ENCODE data around the gene TMA7B. TPM values are rescaled to one million over a fixed set of nuclear protein-coding genes. Genes with fewer than 3 reads are reported as not detected.

TMA7B gene
- total and polyA plus RNA-seq, 2 of the 4 experiments (the other 2 are of a cell fraction) = not detected

DNA sequence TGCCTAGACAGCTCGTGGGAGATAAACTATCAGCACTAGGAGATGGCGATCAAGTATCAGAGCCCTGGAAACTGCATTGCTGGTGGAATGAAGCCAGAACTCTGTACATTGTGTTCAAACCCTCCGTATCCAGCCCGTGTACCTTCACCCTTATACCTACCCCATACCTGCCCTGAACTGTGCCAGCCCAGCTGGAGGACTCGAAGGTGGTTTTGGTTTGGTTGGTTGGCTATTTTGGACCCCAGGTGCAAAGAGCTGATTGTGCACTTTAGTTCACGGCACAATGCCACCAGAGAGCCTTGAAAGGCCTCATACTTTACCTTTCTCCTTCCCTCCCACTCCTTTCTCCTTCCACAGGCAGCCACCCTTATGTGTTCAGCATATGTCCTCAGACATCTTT lies 50.5 kb downstream of the TMA7B start:
- Histone ChIP-seq H2BK5ac (ENCODE audit: low read depth, low read length, poor library complexity, severe bottlenecking) (no peak overlapping the region), H2AK9ac (replicated peaks; ENCODE audit: low read depth, low read length, poor library complexity) (no peak overlapping the region), H3K27ac (ENCODE audit: insufficient read depth, low read length) (no peak overlapping the region), H4K8ac (ENCODE audit: low read depth in 2 of 2, low read length in 2 of 2) (no peak overlapping the region), H3K23ac (ENCODE audit: low read depth, low read length) (no peak overlapping the region), H4K91ac (ENCODE audit: insufficient read depth, low read depth, low read length) (no peak overlapping the region), H4K5ac (ENCODE audit: low read depth, low read length) (no peak overlapping the region), H2BK15ac (ENCODE audit: low read depth, low read length) (no peak overlapping the region), H2BK20ac (ENCODE audit: low read depth, low read length) (no peak overlapping the region), H3K4me2 (ENCODE audit: low read depth, low read length) (no peak overlapping the region), H2BK120ac (ENCODE audit: low read depth, low read length) (no peak overlapping the region), H3K56ac (ENCODE audit: extremely low read depth, insufficient read depth, low read length) (no peak overlapping the region), H3K9me1 (ENCODE audit: insufficient read depth, low read length) (no peaks in the 10 kb centered on the region), H4K20me1 (ENCODE audit: insufficient read depth, low read length) (no peaks in the 10 kb centered on the region), H3K79me1 (ENCODE audit: low read depth in 1 of 2, low read length in 2 of 2) (no peaks in the 10 kb centered on the region), H3K18ac (ENCODE audit: low read depth, low read length) (no peak overlapping the region), H3K4me1 (ENCODE audit: control insufficient read depth, insufficient read depth, low read length) (no peaks in the 10 kb centered on the region), H3K14ac (replicated peaks; ENCODE audit: low read depth, low read length) (no peak overlapping the region), H3K4ac (ENCODE audit: low read depth, low read length) (no peak overlapping the region), H3K9me3 (ENCODE audit: control insufficient read depth, insufficient read depth, low read length) (no peaks in the 10 kb centered on the region), H3K36me3 (ENCODE audit: control insufficient read depth, insufficient read depth, low read length) (no peaks in the 10 kb centered on the region), H3K27me3 (ENCODE audit: control insufficient read depth, insufficient read depth, low read length) (peaks cover 62% of the 10 kb centered on the region), H3K9ac (ENCODE audit: low read depth, low read length) (no peak overlapping the region), H2AK5ac (ENCODE audit: low read depth, low read length) (no peak overlapping the region), H3K4me3 (ENCODE audit: insufficient read depth, low read depth, low read length) (no peak overlapping the region), H2AFZ (replicated peaks; ENCODE audit: low read length, poor library complexity) (no peak overlapping the region)
- dilution Hi-C loops (cut with HindIII; ENCODE audit: low sequenced_read_pairs, unreplicated experiment) (no loop called here), intact Hi-C loops (cut with micrococcal nuclease) (no loop called here), in situ Hi-C loops (cut with MboI; ENCODE audit: low sequenced_read_pairs) (no loop called here)
- POLR2A ChIA-PET (ENCODE audit: unreplicated experiment) = no interaction called here
- no TSS peak for BruUV-seq (replicated peaks)
- CTCF ChIA-PET = no interaction called here
- no peak for ATAC-seq (ENCODE audit: low read depth)
- no peak for TF ChIP-seq CEBPB (IDR thresholded peaks at IDR 0.05; ENCODE audit: low read depth, low read length)
- TF ChIP-seq FOS (IDR thresholded peaks at IDR 0.05; ENCODE audit: low read depth, low read length) = no peak
- peak; percentile 32; the same call in 1 of the 2 replicates for TF ChIP-seq MAFK (IDR thresholded peaks at IDR 0.05; ENCODE audit: low read depth, low read length)
- 17% methylated on average over 1 of the region's 6 CpGs; no CpG with 5 or more reads in 1 of the 2 experiments for WGBS, 2 experiments (ENCODE audit: extremely low coverage in 2 of 2, insufficient read length in 1 of 2)
- no peak for DNase-seq

Other genes with a start within 250 kb of the TMA7B start
- gene ENTHD1, start 66.6 kb upstream of the TMA7B start, total RNA-seq (2012; rRNA removed) = not detected in 2 replicates
- gene ENTHD1, start 66.6 kb upstream of the TMA7B start, polyA plus RNA-seq (2012; rRNA removed) = not detected in 2 replicates
- under 0.01 TPM in 1 of 2 replicates, not detected in the other for gene GRAP2, start 59.3 kb upstream of the TMA7B start, total RNA-seq (2012; rRNA removed)
- 0.32 TPM in 1 of 2 replicates, not detected in the other for gene GRAP2, start 59.3 kb upstream of the TMA7B start, polyA plus RNA-seq (2012; rRNA removed)
- gene FAM83F, start 34.6 kb downstream of the TMA7B start, total RNA-seq (2012; rRNA removed) = not detected in 2 replicates
- not detected in 2 replicates for gene FAM83F, start 34.6 kb downstream of the TMA7B start, polyA plus RNA-seq (2012; rRNA removed)
- 14.7 and 17.0 TPM in 2 replicates for gene TNRC6B, start 217.5 kb downstream of the TMA7B start, total RNA-seq (2012; rRNA removed)
- gene TNRC6B, start 217.5 kb downstream of the TMA7B start, polyA plus RNA-seq (2012; rRNA removed) = 3.9 and 4.8 TPM in 2 replicates